SK-MEL-5 (cell line): ENCODE measurements around the gene COLEC12. TPM values are rescaled to one million over a fixed set of nuclear protein-coding genes. Genes with fewer than 3 reads are reported as not detected.

Experiments used
- DNase-seq: peaks from one replicate; pipeline ENCODE4 v3.0.0-alpha.2; 2016; ENCODE audit warnings: low read depth, low spot score
- in situ Hi-C: cut with HindIII; loops from 2 replicates; pipeline ENCODE4 v1.10.0; 2016; ENCODE audit warnings: low sequenced_read_pairs, high pct_unique_total_duplicates, low pct_unique_long_range_greater_than_20kb
- total RNA-seq: library from RNA; depleted of rRNA; stranded (reverse); fragments of >200 nt; shearing (Covaris generic); gene quantifications from 2 replicates; pipeline ENCODE4 v1.2.3, GENCODE V29; 2014

COLEC12 gene
- total RNA-seq, 1 experiment from 2014 or later, result 1.9 TPM

DNA sequence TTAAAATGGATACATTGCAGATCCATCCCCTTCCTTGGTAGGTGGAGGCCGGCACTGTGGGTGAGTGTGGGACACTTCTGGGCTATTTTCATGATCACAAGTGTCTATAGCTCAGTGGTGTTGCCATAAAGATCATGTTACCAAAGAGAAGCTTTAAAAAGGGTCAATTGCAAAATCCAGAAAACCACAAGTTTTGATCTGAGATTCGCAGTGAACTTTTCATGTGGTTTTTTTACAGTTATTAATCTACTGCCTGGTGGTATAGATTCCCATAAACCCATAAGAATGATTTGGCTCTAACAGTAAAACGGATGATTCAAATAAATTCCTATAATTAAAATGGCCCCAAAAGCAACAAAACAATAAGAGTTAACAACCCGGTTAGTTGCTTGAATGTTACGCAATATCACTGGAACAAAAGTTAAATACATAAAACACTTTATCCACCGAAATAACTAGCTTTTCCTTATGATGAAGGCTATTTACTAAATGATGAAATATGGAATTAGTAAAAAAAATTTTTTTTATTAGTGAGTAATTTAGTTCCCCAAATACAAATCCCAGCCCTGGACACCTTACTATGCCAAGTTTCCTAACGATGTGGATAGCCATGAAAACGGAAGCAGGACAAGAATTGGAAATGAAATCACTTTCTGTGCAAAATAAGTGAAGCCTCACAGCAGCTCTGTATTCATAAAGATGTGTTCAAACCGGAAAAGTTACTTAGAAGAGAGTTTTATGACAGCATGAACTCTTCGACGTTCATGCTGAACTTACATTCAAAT is 137.0 kb downstream of the COLEC12 start:
- DNase-seq, result no peak
- in situ Hi-C loops, result no loop called here

DNA sequence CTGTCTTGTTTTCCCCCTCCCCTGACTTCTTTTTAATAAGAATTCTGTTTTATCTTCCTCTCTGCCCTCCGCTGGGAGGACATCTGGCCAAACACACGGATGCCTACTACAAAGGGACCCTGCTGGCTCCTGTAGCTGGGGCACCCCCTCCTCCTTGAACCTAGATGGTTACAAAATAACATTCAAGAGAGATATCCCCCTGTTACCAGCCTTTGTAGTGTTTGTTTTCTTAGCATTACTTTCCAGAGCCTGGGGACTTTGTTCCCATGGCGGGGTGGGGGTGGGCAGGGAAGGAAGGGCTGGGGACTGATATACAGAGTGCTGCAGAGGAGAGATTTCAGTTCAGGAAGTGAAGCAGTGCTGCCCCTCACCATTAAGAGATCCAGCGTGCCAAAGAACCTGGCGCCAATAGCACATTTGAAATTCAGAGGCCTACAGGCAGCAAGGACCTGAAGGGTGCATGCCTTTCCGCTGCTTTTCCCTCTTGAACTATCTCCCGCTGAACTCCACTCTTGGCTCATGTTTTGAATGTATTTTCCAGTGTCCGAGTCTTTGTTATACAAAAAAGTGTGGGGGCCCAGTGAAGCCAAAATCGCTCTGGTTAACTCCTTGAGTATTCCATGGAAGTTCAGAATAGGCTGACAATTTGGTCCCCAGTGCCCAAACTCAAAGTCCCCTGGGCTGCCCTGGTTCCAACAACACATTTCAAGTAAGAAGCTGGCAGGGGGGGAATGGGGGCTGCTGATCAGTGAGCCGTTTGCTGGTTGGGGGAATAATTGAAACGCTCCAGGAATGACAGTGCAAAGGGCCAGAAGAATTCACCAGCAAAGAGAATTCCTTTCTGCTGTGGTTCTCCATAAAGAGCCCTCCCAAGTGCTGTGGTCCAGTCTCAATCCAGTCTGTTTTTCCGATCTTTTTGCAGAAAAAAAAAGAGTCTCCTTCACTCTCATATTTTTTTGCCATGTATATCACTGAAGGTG is 137.9 kb downstream of the COLEC12 start:
- DNase-seq, result no peak
- in situ Hi-C loops, result no loop called here

DNA sequence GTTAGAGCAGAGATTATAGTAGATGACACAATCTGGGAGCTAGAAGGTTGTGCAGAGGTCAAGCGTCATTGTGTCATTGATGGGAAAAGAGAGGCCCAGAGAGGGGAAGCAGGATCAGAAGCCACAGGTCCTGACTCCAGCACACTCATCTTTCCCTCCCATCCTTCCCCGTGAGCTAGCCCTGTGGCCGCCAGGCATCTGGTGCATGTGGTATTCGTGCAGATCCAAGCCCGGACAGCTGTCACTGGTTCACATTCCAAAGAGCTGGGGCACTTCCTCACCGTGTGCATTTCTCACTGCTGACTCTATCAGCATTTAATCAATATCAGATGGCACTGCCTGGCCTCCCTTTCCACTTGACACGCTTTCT is 138.6 kb downstream of the COLEC12 start:
- DNase-seq, result no peak
- in situ Hi-C loops, result no loop called here

DNA sequence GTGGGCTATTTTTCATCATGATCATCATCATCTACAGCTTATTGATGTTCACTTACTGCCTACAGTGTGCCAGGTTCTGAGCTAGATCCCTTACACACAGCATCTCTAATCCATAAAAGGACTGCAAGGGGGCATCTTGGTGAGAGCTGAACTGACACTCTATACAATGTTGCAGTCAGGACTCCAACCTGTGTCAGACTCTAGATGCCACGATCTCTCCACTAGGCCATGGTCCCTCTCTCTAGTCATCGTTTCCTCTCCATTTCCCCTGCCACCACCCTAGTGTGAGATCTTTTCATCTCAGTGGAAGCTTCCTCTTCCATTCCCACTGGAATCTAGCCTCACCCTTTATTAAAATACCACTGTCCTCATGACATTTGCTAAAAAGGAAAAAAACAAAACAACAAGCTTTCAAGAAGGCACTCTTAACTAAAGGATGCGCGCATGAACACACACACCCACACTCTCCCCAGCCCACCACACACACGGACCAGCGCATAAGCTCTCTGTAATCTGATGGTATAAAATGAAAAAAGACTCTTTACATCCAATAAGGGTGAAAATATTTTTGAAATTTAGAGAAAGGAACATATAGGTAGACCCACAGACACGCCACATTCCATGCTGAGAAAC is 139.3 kb downstream of the COLEC12 start:
- in situ Hi-C loops, result no loop called here
- no peak for DNase-seq

DNA sequence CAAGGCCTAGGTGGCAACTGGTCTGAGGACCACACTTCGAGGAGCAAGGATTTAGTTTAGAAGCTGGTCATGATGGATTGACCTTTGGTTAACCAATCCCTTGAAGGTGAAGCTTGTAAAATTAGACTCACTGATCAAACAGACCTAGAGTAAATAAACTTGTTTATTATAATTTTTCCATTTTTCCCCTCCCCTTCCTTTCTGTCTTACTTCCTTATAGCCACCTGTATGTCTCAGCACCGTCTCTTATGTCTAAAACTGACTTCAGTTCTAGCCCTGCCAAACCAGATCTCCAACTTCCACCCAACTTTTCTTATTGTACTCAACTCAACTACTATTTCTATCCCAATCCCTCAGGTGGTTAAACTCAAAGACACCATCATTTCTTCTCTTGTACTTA is 139.8 kb downstream of the COLEC12 start:
- in situ Hi-C loops, result no loop called here

DNA sequence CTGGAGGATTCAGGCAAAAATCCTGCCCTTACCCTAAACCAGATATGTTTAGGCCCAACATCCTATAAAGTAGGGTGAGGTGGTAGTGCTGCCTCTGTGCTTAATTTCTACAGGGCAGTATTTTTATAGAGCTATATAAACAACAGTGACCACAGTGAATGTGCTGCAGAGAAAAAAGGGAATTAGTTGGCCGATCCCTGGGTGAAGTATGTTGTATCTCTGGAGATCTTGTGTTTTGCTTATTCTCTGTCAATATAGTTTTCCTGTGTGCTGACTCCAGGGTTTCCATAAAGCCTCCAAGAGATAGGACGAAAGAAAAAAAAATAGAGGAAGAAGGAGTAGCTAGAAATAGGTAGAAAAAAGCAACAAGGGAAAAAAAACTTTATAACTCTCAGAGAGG is 143.7 kb downstream of the COLEC12 start:
- in situ Hi-C loops, result no loop called here

More for the DNA sequence above, 139.8 kb downstream of the COLEC12 start:
- no peak for DNase-seq

DNA sequence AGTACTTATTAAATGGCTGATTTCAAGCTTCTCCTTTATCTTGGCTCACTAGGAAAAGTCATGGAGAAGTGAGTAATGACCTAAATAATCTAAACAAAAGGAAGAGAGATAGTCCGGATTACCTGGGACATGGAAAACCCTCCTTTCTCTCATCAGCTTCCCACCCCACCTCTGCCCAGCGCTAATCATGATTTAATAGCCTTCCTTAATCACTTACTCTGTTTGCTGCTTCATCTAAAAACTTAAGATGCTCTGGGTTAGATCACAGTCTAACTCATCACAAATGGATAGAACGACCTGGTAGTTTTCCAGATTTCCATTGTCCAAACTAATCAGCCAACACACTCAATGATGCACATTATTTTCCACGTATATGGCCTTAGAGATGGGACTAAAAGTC is 144.8 kb downstream of the COLEC12 start:
- in situ Hi-C loops, result no loop called here
- DNase-seq, result no peak

More for the DNA sequence above, 143.7 kb downstream of the COLEC12 start:
- DNase-seq, result no peak

DNA sequence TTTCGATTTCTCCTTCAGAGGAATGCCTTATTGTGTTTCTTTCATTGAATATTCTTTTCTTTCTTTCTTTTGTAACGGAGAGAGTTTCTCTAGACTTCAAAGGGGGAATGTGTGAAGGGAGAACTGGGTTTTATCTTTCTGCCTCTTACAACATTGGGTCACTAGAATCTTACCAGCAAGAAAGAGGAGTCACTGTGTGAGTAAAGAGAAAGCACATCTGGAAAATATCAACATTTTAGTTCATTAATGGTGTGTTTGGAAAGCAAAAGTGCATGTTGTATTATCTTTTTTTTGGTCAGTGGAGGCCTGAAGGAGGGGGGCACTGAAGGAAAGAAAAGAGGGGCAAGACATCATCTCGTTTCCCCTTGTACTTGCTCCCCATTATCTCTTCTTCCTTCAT is 146.0 kb downstream of the COLEC12 start:
- in situ Hi-C loops, result no loop called here
- DNase-seq, result no peak

DNA sequence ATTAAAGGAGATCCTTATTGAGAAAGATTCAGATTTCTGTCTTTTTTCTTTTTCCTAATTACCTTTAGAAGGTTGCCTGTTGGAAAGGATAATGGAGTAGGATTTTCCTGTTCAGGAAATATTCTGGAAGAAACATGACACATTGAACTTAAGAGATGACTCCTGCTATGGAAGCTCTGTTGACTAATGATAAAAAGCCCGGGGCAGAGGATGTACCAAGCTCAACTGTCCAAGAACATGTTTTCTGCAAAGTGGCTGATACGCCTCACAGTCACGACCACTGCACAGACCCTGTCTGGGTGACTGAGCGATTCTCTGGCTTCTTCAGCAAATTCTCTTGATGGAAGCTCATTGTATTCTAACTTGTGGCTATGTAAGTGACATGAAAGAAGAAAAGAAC is 146.5 kb downstream of the COLEC12 start:
- in situ Hi-C loops, result no loop called here
- DNase-seq, result no peak

DNA sequence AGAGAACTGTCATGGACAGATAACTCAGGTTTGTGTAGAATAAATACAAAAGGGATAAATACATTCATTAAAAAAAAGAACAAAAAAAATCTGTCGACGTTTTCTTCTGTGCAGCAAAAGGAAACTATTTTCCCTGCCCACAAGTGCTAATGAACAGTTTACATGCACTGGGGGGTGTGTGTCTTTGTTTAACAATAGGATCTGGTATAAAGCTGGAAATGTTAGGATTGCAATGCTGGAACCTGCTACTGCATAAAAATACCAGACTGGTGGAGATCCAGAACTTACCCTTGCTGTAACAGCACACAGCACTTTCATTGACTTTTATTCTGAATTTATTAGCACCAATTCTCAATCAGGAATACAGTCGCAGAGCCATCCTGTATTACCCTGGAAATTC is 148.1 kb downstream of the COLEC12 start:
- DNase-seq, result no peak
- in situ Hi-C loops, result no loop called here

DNA sequence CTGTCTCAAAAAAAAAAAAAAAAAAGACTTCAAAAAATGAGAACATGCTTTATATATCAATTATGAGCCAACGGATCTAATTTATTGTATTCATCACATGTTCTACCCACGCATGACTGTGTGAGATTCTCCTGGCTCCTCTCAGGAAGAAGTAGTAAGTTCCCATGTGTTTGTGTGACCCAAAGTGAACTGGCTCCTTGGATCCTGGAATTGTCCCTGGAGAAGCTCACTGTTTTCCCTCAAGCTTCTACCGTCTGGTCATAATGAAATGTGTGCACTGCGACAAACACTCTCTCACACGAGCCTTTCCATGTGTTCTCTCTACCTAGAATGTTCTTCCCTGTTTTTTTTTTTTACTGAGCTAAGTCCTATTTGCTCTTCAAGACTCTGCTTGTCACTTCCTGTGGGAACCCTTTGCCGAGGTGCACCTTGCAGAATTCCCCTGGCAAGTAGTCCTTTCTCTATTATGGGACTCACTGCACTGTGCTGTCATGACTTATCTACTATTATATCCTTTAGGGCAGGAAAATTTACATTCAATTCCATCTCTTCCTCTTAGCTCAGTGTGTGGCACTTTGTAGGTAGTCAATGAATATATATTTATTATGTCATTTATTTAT is 149.4 kb downstream of the COLEC12 start:
- DNase-seq, result no peak
- in situ Hi-C loops, result no loop called here

DNA sequence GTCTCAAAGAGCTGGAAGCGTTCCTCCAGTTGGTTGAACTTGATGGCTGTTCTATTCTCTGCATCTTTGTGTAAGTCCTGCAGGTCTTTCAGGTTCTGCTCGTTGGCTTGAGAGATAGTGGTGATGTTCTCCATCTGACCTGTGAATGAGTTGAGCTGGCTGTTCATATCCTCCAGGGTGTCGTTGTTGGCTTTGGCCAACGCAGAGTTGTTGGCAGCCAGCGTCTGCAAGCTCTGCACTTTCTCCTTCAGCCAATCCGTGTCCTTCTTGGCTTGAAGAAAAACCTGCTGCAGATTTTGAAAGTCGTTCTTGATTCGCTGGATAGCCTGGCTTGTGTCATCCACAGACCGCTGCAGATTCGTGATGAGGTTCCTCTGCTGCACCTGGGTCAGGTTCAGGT is 153.9 kb downstream of the COLEC12 start:
- in situ Hi-C loops, result no loop called here
- no peak for DNase-seq

DNA sequence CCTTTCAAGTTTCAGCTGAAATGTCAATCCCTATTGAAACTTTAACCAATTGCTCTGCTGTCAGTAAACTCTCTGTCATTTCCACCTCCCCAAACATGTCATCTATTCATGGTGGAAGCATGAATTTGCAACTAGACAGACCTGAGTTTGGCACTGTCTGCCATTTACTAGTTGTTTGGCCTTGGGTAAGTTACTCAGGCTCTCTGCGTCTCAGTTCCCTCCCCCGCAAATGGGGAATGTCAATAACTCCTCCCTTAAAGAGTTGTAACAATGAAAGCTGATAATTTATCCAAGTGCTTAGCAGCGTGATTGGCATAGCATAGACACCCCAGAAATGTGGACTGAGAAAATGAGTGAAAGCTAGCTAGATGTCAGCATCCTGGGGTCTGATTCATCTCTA is 159.4 kb downstream of the COLEC12 start:
- in situ Hi-C loops, result no loop called here
- no peak for DNase-seq

DNA sequence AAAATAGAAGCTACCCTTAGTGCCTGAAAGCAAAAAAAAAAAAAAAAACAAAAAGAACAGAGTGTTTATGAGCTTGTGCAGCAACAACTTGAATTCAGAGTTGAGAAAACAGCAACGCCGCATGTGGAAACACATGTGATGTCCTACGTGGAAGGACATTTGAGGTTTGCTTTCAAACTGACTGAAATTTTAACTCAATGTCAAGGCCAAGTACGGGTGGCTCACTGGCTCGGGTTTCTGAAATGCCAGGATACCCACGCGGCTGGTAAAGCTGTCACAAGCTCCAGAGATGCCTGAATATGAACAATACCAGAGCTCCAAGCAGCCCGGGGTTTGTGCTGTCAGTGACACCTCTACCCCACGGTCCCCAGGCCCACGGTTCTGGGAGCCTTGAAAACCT is 160.5 kb downstream of the COLEC12 start:
- in situ Hi-C loops, result no loop called here
- no peak for DNase-seq

DNA sequence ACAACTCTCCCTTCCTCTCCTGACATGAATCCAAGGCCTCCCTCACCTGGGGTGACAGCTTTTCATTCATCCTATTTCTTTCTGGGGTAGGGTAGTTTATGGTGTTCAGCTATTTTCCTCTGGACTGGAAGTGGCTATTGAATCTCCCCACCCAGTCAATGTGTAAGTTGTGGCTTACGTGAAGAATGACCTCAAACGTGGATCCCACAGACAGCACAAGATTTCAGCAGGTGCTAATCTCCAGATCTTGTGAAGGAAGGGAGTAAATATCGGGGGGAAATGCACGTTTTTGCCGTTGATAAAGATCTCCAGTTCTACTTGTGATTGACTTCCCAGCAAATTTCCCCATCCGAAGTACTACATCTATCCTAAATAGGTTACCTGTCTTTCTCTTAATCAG is 161.3 kb downstream of the COLEC12 start:
- in situ Hi-C loops, result no loop called here
- no peak for DNase-seq

DNA sequence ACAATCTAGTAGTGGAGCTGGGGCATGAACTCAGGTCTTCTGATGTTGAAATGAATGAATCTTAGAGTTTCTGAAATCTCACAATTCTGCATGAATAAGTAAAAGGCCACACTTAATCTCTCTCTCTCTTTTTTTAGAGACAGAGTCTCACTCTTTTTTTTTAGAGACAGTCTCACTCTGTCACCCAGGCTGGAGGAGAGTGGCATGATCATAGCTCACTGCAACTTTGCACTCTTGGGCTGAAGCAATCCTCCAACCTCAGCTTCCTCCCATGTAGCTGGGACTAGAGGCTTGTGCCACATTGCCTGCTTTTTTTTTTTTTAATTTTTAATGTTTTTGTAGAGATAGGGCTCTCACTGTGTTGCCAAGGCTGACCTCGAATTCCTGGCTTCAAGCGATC is 163.8 kb downstream of the COLEC12 start:
- no peak for DNase-seq
- in situ Hi-C loops, result no loop called here

DNA sequence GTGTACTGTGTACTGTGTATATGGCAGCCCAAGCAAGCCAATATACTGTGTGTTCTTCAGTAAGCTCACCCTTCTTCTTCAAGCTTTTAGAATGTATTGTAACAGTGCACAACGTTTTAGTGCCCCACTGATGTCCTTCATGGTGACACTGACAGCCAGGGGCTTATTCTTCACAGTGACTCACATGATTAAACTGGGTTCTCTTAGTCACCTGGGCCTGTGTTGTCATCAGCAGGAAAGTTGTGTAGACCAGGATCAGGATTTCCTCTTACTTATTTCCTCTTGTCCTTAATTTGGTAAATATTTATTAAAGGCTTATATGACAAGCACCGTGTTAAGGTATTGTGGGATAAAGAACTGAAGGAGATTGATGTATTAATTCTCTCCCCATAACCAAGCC is 164.8 kb downstream of the COLEC12 start:
- in situ Hi-C loops, result no loop called here
- DNase-seq, result no peak

DNA sequence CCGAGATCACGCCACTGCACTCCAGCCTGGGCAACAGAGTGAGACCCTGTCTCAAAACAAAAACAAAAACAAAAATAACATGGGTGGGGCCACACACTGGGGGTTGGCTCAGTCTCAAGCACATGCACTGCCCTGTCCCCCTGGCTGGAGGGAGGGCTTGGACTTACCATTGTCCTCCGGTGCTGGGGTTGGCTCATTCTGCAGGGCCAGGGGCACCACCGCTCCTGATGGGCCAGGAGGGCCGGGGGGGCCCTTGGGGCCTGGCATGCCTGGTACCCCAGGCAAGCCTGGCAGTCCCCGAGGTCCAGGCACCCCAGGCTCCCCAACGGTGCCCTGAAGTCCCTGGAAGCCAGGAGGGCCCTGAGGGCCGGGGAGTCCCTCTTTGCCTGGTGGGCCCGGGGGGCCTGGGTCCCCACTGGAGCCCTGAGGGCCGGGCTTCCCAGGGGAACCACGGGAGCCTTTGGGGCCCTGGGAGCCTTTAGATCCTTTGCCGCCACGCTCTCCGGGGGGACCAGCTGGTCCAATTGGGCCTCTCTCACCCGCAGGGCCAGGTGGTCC is 165.8 kb downstream of the COLEC12 start:
- no peak for DNase-seq
- in situ Hi-C loops, result no loop called here
